Measurements from ENCODE around the gene PRKD2. TPM values are rescaled to one million over a fixed set of nuclear protein-coding genes. Genes with fewer than 3 reads are reported as not detected.
"Not testable (repeated sequence)": the region's sequence is repeated elsewhere in the genome, so short reads cannot be mapped to it uniquely, and the experiment has no call there.

The PRKD2 gene
- 10 to 100 TPM; 62.2 to 62.3 TPM for total RNA-seq

DNA sequence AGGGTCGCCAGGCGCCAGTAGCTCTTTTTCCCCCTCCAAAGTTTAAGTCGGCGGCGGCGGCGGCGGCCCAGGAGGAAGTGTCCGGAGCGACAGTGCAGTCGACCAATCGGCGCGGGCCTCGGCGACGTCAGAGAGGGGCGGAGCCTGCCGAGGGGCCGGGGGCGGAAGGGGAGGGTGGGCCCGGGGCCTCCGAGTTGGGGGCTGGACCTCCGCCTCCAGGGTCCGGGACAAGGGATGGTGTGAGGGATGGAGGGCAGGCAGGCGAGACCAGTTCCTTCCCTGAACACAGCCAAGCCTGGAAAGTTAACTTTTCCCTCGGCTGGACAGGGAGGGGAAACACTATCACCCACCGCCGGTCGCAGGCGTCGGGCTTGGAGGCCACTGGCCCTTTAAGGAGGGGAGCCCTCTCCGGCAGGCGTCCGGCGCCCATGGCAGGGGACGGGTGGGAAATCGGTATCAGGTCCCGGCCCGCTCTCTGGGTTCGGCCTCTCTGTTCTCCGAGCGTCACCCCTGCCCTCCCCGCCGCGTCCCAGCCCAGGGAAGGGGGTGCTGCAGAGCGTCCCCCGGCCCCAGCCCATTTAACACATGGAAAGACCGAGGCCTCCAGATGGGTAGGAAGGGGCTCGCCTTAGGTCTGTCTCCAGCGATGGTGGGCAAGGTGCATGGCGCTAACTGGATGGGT, at the start of gene PRKD2:
TSS of gene PRKD2 (minus strand) at position 81 of the 682 bp plus-strand sequence. CDS start 744 bp downstream, outside the sequence.
- peak; percentile 93 for DNase-seq
- Mint-ChIP-seq H3K36me3 (ENCODE audit: low read depth) (peaks cover 11% of the 10 kb centered on the region), H3K4me1 (ENCODE audit: low read depth) (peaks cover 46% of the 10 kb centered on the region), H3K27me3 (ENCODE audit: low read depth) (no peaks in the 10 kb centered on the region), H3K9me3 (no peaks in the 10 kb centered on the region), H3K27ac (peak within 1 kb of the TSS; percentile 94), H3K4me3 (peak within 1 kb of the TSS; percentile 96)
- intact Hi-C loops (cut with micrococcal nuclease), result loop anchor here (1.0 to 10.0 kb wide), 6 partner anchors 13 to 540 kb away; partner anchors contain the start of genes CCDC9, DACT3 and PPP5C
- CTCF ChIA-PET, result no interaction called here

DNA sequence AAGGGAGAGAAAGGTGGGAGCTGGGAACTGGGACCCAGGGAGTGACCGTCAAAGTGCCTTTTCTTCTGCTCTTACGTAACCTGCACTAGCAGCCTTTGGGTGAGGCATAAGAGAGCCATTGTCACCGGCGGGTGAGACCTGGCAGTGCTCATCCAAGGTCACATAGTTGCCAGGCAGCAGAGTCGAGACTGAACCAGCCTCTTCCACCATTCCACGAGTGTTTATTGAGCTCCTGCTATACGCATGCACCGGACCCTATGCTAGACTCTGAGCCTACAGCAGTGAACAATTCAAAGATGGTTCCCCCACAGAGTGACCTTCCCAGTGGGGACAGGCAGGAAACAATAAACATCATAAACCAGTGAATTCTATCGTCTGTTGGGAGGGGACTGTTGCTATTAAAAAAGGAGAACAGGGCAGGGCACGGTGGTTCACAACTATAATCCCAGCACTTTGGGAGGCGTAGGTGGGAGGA, 47.9 kb upstream of the PRKD2 start:
- Mint-ChIP-seq H3K27ac (no peak overlapping the region), H3K36me3 (ENCODE audit: low read depth) (no peaks in the 10 kb centered on the region)

GRCh38 chr19:46762245-46762890, 45.5 kb upstream of the PRKD2 start:
- no peaks in the 10 kb centered on the region for H3K9me3 Mint-ChIP-seq
- H3K4me1 Mint-ChIP-seq (ENCODE audit: low read depth), result peaks cover 2% of the 10 kb centered on the region
- intact Hi-C loops (cut with micrococcal nuclease), result no loop called here
- H3K36me3 Mint-ChIP-seq (ENCODE audit: low read depth), result no peaks in the 10 kb centered on the region
- no peaks in the 10 kb centered on the region for H3K27me3 Mint-ChIP-seq (ENCODE audit: low read depth)
- no peak for DNase-seq
- no peak overlapping the region for H3K27ac Mint-ChIP-seq
- no peak overlapping the region for H3K4me3 Mint-ChIP-seq
- CTCF ChIA-PET, result interaction anchor here (1.5 kb wide), 1 partner anchor 228 kb away, joined by 3 read pairs; no protein-coding TSS in a partner anchor

More for the DNA sequence above, 47.9 kb upstream of the PRKD2 start:
- CTCF ChIA-PET, result interaction anchor here (0.6 to 3.9 kb wide), 7 partner anchors 9 to 235 kb away, joined by 3 to 40 read pairs (median 3); no protein-coding TSS in a partner anchor
- intact Hi-C loops (cut with micrococcal nuclease), result no loop called here
- Mint-ChIP-seq H3K9me3 (no peaks in the 10 kb centered on the region), H3K27me3 (ENCODE audit: low read depth) (no peaks in the 10 kb centered on the region), H3K4me3 (no peak overlapping the region), H3K4me1 (ENCODE audit: low read depth) (peaks cover 2% of the 10 kb centered on the region)
- no peak for DNase-seq

DNA sequence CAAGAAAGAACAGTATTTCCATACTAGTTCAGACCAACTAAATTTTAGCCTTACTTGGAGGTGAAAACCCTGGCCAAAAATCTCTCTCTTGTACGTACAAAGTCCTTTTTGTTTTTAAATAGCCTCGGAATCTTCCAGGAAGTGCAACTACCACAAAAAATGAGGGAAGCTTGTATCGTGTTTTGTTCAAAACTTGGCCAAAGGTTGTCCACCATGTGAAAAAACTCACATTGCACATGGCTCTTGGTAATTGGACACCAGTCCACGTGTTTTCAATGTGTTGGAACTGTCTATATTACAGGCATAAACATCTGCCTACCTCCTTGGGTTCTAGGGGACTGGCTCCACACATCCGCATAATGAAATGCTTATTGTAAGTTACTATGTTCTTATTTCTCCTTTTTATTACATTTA, 44.5 kb upstream of the PRKD2 start:
- intact Hi-C loops (cut with micrococcal nuclease), result no loop called here
- DNase-seq, result no peak
- H3K4me3 Mint-ChIP-seq, result no peak overlapping the region
- H3K9me3 Mint-ChIP-seq, result no peaks in the 10 kb centered on the region
- no peaks in the 10 kb centered on the region for H3K4me1 Mint-ChIP-seq (ENCODE audit: low read depth)
- CTCF ChIA-PET, result interaction anchor here (1.0 to 1.5 kb wide), 3 partner anchors 10 to 229 kb away, joined by 3 read pairs; no protein-coding TSS in a partner anchor
- no peak overlapping the region for H3K27ac Mint-ChIP-seq
- peaks cover under 1% of the 10 kb centered on the region for H3K36me3 Mint-ChIP-seq (ENCODE audit: low read depth)
- no peaks in the 10 kb centered on the region for H3K27me3 Mint-ChIP-seq (ENCODE audit: low read depth)

- H3K4me3 Mint-ChIP-seq; intact Hi-C loops (cut with micrococcal nuclease); H3K27ac Mint-ChIP-seq; DNase-seq; H3K27me3 Mint-ChIP-seq (ENCODE audit: low read depth); H3K4me1 Mint-ChIP-seq (ENCODE audit: low read depth); H3K36me3 Mint-ChIP-seq (ENCODE audit: low read depth); H3K9me3 Mint-ChIP-seq: not testable (repeated sequence)
- CTCF ChIA-PET, result interaction anchor here (1.0 to 1.5 kb wide), 3 partner anchors 9 to 230 kb away, joined by 3 read pairs; no protein-coding TSS in a partner anchor
Measured at GRCh38 chr19:46760897-46761296, 44.0 kb upstream of the PRKD2 start.

- H3K27me3 Mint-ChIP-seq (ENCODE audit: low read depth), result no peaks in the 10 kb centered on the region
- no peaks in the 10 kb centered on the region for H3K4me1 Mint-ChIP-seq (ENCODE audit: low read depth)
- H3K9me3 Mint-ChIP-seq, result no peaks in the 10 kb centered on the region
- CTCF ChIA-PET, result interaction anchor here (3.5 kb wide), 1 partner anchor 80 kb away, joined by 60 read pairs; no protein-coding TSS in a partner anchor
- H3K36me3 Mint-ChIP-seq (ENCODE audit: low read depth), result peaks cover 2% of the 10 kb centered on the region
- H3K27ac Mint-ChIP-seq, result no peak overlapping the region
- H3K4me3 Mint-ChIP-seq, result no peak overlapping the region
- intact Hi-C loops (cut with micrococcal nuclease), result no loop called here
- no peak for DNase-seq
Measured at GRCh38 chr19:46760363-46760762, 43.4 kb upstream of the PRKD2 start.

DNA sequence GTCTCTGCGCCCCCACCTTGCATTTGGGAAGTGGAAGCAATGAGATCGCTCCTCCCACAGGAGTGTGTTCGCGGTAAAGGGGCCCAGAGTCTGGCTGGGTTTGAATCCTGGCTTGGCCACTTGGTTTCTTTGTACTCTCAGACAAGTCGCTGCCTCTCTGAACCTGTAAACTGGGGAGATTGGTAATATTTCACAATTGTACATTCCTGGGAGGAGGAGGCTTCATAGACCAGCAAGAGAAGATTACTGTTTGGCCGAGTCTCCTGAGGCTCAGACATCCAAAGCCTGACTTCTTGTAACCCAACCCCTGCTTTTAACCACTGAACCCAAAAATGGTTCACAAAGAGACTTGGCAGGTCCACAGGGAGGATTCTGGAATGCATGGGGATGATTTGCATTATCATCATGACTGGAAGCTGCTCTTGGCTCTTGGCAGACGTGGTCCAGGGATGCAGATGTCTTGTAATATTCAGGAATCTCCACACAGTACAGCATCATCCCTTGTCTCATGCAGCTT, 43.0 kb upstream of the PRKD2 start:
- CTCF ChIA-PET, result interaction anchor here (3.5 kb wide), 1 partner anchor 80 kb away, joined by 60 read pairs; no protein-coding TSS in a partner anchor
- Mint-ChIP-seq H3K27me3 (ENCODE audit: low read depth) (no peaks in the 10 kb centered on the region), H3K4me1 (ENCODE audit: low read depth) (no peaks in the 10 kb centered on the region), H3K36me3 (ENCODE audit: low read depth) (peaks cover 2% of the 10 kb centered on the region), H3K9me3 (no peaks in the 10 kb centered on the region), H3K4me3 (no peak overlapping the region), H3K27ac (no peak overlapping the region)
- DNase-seq, result no peak
- intact Hi-C loops (cut with micrococcal nuclease), result no loop called here

DNA sequence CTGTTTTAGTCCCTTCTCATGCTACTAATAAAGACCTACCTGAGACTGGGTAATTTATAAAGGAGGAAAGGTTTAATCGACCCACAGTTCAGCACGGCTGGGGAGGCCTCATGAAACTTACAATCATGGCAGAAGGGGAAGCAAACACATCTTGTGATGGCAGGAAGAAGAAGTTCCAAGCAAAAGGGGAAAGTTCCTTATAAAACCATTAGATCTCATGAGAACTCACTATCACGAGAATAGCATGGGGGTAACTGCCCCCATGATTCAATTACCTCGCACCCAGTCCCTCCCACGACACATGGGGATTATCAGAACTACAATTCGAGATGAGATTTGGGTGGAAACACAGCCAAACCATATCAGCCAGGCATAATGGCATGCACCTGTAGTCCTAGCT, 42.3 kb upstream of the PRKD2 start:
- no peak overlapping the region for H3K27ac Mint-ChIP-seq
- no peak for DNase-seq
- no peak overlapping the region for H3K4me3 Mint-ChIP-seq
- CTCF ChIA-PET, result interaction anchor here (1.5 to 3.5 kb wide), 5 partner anchors 8 to 81 kb away, joined by 5 to 60 read pairs (median 12); no protein-coding TSS in a partner anchor
- H3K27me3 Mint-ChIP-seq (ENCODE audit: low read depth), result no peaks in the 10 kb centered on the region
- intact Hi-C loops (cut with micrococcal nuclease), result no loop called here
- no peaks in the 10 kb centered on the region for H3K4me1 Mint-ChIP-seq (ENCODE audit: low read depth)
- H3K9me3 Mint-ChIP-seq, result no peaks in the 10 kb centered on the region
- peaks cover 2% of the 10 kb centered on the region for H3K36me3 Mint-ChIP-seq (ENCODE audit: low read depth)

GRCh38 chr19:46756544-46756888, 39.6 kb upstream of the PRKD2 start:
- Mint-ChIP-seq H3K27ac (no peak overlapping the region), H3K27me3 (ENCODE audit: low read depth) (no peaks in the 10 kb centered on the region), H3K4me1 (ENCODE audit: low read depth) (peaks cover 5% of the 10 kb centered on the region), H3K4me3 (no peak overlapping the region), H3K36me3 (ENCODE audit: low read depth) (peaks cover 2% of the 10 kb centered on the region), H3K9me3 (no peaks in the 10 kb centered on the region)
- no peak for DNase-seq
- CTCF ChIA-PET, result interaction anchor here (0.7 to 4.1 kb wide), 7 partner anchors 9 to 84 kb away, joined by 3 to 30 read pairs (median 3); no protein-coding TSS in a partner anchor
- intact Hi-C loops (cut with micrococcal nuclease), result loop anchor here (2.0 kb wide), 1 partner anchor 234 kb away; no protein-coding TSS in a partner anchor

DNA sequence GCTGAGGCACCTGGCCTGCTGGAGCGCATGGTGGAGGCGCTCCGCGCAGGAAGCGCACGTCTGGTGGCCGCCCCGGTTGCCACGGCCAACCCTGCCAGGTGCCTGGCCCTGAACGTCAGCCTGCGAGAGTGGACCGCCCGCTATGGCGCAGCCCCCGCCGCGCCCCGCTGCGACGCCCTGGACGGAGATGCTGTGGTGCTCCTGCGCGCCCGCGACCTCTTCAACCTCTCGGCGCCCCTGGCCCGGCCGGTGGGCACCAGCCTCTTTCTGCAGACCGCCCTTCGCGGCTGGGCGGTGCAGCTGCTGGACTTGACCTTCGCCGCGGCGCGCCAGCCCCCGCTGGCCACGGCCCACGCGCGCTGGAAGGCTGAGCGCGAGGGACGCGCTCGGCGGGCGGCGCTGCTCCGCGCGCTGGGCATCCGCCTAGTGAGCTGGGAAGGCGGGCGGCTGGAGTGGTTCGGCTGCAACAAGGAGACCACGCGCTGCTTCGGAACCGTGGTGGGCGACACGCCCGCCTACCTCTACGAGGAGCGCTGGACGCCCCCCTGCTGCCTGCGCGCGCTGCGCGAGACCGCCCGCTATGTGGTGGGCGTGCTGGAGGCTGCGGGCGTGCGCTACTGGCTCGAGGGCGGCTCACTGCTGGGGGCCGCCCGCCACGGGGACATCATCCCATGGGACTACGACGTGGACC, 39.1 kb upstream of the PRKD2 start:
- no peaks in the 10 kb centered on the region for H3K9me3 Mint-ChIP-seq
- CTCF ChIA-PET, result interaction anchor here (0.9 to 4.1 kb wide), 7 partner anchors 9 to 226 kb away, joined by 3 to 30 read pairs (median 3); no protein-coding TSS in a partner anchor
- H3K4me3 Mint-ChIP-seq, result no peak overlapping the region
- H3K4me1 Mint-ChIP-seq (ENCODE audit: low read depth), result peaks cover 5% of the 10 kb centered on the region
- intact Hi-C loops (cut with micrococcal nuclease), result loop anchor here (2.0 kb wide), 1 partner anchor 235 kb away; no protein-coding TSS in a partner anchor
- no peak overlapping the region for H3K27ac Mint-ChIP-seq
- DNase-seq, result no peak
- no peaks in the 10 kb centered on the region for H3K27me3 Mint-ChIP-seq (ENCODE audit: low read depth)
- H3K36me3 Mint-ChIP-seq (ENCODE audit: low read depth), result peaks cover 2% of the 10 kb centered on the region

GRCh38 chr19:46755077-46755852, 38.4 kb upstream of the PRKD2 start:
- Mint-ChIP-seq H3K4me1 (ENCODE audit: low read depth) (peaks cover 5% of the 10 kb centered on the region), H3K27me3 (ENCODE audit: low read depth) (no peaks in the 10 kb centered on the region), H3K9me3 (no peaks in the 10 kb centered on the region), H3K27ac (no peak overlapping the region), H3K36me3 (ENCODE audit: low read depth) (peaks cover 4% of the 10 kb centered on the region), H3K4me3 (no peak overlapping the region)
- intact Hi-C loops (cut with micrococcal nuclease), result no loop called here
- no peak for DNase-seq
- CTCF ChIA-PET, result interaction anchor here (0.5 to 6.9 kb wide), 10 partner anchors 10 to 225 kb away, joined by 3 to 40 read pairs (median 4); no protein-coding TSS in a partner anchor

All from activated naive CD4-positive, alpha-beta T cell treated with anti-CD3 and anti-CD28 coated beads for 36 hours (primary cell).